GM19240 (cell line): ENCODE measurements around the gene MRPS25.
"Not testable (repeated sequence)": the region's sequence is repeated elsewhere in the genome, so short reads cannot be mapped to it uniquely, and the experiment has no call there.

Experiments used
- DNase-seq: peaks from one replicate; pipeline ENCODE4 v3.0.0; 2011; ENCODE audit warnings: low spot score; ENCODE audit not compliant: insufficient read length

MRPS25 gene

DNA sequence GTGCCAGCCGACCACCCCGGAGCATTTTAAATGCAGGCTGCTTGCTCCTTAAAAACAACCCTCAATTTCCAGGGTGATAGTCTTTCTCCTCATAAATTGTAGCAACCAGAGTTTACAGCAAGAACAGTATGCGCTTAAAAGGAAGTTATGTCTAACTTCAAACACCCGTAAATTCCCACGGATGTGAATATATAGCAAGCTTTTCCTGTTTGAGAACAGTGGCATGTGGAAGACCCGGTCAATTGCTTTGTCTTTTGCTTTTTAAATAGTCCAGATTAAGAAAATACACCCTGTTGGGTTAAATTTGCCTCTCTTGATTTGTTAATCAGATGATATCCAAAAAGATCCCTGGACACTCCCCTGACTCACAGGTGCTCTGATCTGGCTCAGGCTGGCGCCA is 20.8 kb downstream of the MRPS25 start:
- DNase-seq: no peak

GRCh38 chr3:15043408-15044171 is 21.5 kb downstream of the MRPS25 start:
- DNase-seq: no peak

- DNase-seq: no peak
Measured at GRCh38 chr3:15042936-15043335, 22.2 kb downstream of the MRPS25 start.

- no peak for DNase-seq
Measured at GRCh38 chr3:15041950-15042349, 23.2 kb downstream of the MRPS25 start.

GRCh38 chr3:15040844-15041243 is 24.3 kb downstream of the MRPS25 start:
- no peak for DNase-seq

GRCh38 chr3:15038306-15038705 is 26.8 kb downstream of the MRPS25 start:
- DNase-seq: no peak

DNA sequence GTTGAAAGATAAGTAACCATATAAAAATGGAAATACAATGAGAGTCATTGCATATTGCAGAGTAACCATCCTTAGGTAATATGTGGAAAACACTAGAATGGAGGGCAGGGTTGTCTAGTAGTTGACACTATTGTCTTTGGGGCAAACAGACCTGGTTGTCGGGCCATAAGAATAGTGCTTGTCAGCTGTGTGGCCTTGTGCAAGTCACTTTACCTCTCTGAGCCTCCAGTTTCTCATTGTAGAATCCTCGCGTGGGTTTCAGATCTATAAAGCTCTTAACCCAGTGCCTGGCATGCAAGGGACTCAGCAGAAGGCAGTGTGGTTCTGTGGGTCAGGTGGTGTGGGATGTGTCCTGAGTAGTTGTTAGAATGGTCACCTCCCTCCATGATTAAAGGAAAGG is 32.0 kb downstream of the MRPS25 start:
- DNase-seq: no peak

DNA sequence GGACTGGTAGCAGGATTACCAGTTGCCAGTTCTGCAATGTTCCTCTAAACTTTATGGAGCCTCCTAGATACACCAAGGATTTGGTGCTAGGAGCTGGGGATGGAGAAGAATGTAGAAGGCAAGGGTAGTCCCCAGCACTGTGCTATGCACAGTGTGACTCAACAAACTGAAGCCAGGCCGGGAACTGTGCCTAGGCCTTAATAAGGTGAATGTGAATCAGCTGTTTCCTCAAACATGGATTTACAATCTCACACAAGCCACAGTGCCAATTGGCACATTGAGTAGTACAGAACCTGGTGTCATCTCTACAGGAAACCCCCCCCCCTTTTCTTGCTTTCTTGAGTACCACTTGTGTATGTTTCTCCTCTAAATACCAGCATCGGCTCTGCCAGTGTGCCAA is 32.5 kb downstream of the MRPS25 start:
- DNase-seq: no peak

DNA sequence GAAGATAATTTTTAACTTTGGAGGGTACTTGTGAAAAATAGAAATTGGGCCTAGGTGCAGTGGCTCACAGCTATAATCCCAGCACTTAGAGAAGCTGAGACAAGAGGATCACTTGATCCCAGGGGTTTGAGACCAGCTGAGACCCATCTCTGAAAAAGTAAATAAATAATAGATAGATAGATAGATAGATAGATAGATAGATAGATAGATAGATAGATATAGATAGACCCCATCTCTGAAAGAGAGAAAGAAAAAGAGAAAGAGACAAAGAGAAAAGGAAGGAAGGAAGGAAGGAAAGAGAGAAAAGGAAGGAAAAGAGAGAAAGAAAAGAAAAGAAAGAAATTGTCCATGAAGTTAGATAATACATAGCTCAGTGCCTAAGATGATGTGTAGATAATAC is 35.5 kb downstream of the MRPS25 start:
- DNase-seq: no peak

DNA sequence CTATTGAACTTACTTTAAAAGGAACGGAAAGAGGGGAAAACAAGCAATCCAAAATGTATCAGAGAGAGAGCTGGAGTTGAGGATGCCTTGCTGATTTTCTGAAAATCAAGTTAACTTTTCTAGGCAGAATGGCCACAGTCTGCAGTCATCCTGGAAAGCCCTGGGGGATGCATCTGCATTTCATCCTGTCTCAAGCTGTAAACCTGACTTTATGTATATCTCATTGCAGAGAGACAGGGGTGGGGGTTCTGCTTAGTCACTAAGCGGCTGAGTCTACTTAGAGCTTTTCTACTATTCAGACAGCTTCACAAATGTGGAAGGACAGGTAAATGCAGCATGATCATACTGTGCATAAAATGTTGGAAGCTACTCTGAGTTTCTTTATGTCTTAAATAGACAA is 41.4 kb downstream of the MRPS25 start:
- DNase-seq: no peak

DNA sequence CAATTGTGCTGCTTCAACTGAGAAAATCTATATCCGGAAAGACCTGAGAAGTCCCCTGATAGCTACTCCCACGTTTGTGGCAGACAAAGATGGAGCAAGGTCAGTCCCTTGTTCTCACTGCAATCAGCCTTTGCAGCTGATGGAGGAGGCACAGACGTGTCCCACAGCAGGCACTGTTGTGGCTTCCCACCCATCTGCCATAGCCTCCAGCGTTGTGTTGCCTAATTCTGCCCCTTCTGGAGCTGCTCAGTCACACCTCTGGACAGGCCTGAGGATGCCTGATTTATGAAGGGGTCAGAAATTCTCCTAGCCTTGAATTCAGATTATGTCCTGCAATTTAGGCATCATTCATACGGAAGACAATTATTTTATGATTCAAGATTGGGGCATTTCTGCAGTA is 41.9 kb downstream of the MRPS25 start:
- DNase-seq: no peak

GRCh38 chr3:15017191-15017590 is 47.9 kb downstream of the MRPS25 start:
- no peak for DNase-seq

- DNase-seq: no peak
Measured at GRCh38 chr3:15015456-15015855, 49.7 kb downstream of the MRPS25 start.

DNA sequence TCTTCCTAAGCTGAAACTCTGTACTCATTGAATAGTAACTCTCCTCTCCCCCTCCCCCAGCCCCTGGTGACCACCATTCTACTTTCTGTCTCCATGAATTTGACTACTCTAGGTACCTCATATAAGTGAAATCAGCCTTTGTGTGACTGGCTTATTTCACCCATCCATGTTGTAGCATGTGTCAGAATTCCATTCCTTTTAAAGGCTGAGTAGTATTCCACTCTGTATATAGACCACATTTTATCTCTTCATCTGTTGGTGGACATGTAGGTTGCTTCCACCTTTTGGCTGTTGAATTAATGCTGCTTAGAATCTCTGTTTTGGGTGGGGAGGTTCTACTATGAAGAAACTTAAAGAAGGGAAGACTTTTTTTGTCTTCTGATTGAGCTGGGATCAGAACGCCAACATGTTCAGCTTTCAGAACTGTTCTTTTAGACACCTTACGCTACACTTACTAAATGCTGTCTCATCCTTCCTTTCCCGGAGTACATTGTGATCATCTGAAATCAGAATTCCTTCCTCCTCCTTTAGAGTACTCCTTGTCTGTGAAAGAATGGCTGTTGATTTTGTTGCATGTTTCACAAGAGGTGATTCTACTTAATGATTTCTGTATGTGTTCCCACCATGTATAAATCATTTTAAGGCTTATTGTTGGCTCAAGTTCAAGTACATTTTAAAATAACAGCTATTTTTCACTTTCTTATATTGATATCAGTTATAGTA is 50.3 kb downstream of the MRPS25 start:
- no peak for DNase-seq

DNA sequence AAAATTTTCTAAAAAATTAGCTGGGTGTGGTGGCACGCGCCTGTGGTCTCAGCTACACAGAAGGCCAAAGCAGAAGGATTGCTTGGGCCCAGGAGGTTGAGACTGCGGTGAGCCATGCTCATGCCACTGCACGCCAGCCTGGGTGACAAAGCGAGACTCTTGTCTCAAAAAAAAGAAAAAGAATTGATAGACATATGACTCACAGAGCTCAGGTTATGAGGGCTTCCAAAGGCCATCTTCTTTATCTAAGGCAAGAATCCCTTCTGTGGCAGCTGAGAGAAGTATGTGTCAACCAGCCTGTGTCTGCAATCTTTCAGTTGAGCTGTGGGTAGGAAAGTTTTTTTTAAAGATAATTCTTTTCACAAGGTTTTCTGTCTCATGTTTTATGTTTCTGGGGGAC is 53.9 kb downstream of the MRPS25 start:
- no peak for DNase-seq

GRCh38 chr3:15010664-15011063 is 54.5 kb downstream of the MRPS25 start:
- DNase-seq: no peak

DNA sequence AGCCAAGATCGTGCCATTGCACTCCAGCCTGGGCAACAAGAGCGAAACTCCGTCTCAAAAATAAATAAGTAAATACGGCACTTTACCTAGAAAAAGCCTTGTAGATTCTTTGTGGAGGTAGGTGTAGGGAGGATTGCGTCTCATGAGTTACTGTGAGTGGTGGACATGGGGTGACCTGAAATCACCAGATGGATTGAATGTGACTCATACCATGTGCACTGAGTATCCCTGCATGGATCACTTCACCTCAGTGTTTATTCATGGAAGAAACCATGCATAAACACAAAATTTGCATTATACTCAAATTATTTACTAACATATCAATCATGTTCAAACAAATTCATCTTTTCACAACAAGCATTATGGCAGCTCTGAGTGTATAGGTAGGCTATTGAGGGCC is 55.9 kb downstream of the MRPS25 start:
- no peak for DNase-seq

GRCh38 chr3:15007681-15008141 is 57.4 kb downstream of the MRPS25 start:
- DNase-seq: no peak

DNA sequence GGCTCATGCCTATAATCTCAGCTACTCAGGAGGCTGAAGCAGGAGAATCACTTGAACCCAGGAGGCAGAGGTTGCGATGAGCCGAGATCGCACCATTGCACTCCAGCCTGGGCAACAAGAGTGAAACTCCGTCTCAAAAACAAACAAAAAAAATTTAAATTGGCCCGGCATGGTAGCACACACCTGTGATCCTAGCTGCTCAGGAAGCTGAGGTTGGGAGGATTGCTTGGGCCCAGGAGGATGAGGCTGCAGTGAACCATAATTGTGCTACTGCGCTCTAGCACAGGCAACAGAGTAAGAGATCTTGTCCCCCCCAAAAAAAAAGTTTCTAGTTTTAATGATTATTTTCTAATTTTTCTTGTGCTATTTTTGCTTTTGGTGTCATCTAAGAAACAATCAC is 65.9 kb downstream of the MRPS25 start:
- not testable (repeated sequence) for DNase-seq
